SKM-1 (cell line): Measurements from ENCODE around the gene BCL11A.

Experiments used
- DNase-seq: peaks from one replicate; lab custom pipeline; 2025; ENCODE audit not compliant: unreplicated experiment; lab: John Stamatoyannopoulos, UW

BCL11A gene

GRCh38 chr2:60510713-60511112, 42.7 kb downstream of the BCL11A start:
- no peak for DNase-seq

GRCh38 chr2:60509066-60509465, 44.4 kb downstream of the BCL11A start:
- DNase-seq: no peak

GRCh38 chr2:60508339-60508917, 45.0 kb downstream of the BCL11A start:
- DNase-seq: no peak

- no peak for DNase-seq
Observed at GRCh38 chr2:60507211-60507965, 46.1 kb downstream of the BCL11A start.

GRCh38 chr2:60505880-60506260, 47.6 kb downstream of the BCL11A start:
- DNase-seq: no peak

- DNase-seq: no peak
Observed at GRCh38 chr2:60505240-60505879, 48.1 kb downstream of the BCL11A start.

- no peak for DNase-seq
Observed at GRCh38 chr2:60504049-60504448, 49.4 kb downstream of the BCL11A start.

GRCh38 chr2:60502144-60502543, 51.3 kb downstream of the BCL11A start:
- DNase-seq: no peak

GRCh38 chr2:60500861-60501260, 52.6 kb downstream of the BCL11A start:
- no peak for DNase-seq

- no peak for DNase-seq
Observed at GRCh38 chr2:60499651-60500265, 53.7 kb downstream of the BCL11A start.

- no peak for DNase-seq
Observed at GRCh38 chr2:60498816-60499429, 54.5 kb downstream of the BCL11A start.

- no peak for DNase-seq
Observed at GRCh38 chr2:60498127-60498815, 55.2 kb downstream of the BCL11A start.

GRCh38 chr2:60497500-60497899, 56.0 kb downstream of the BCL11A start:
- no peak for DNase-seq

- DNase-seq: no peak
Observed at GRCh38 chr2:60496956-60497355, 56.5 kb downstream of the BCL11A start.

- DNase-seq: no peak
Observed at GRCh38 chr2:60496475-60496874, 57.0 kb downstream of the BCL11A start.

- no peak for DNase-seq
Observed at GRCh38 chr2:60495041-60495625, 58.3 kb downstream of the BCL11A start.

GRCh38 chr2:60493804-60494387, 59.6 kb downstream of the BCL11A start:
- DNase-seq: no peak

- DNase-seq: no peak
Observed at GRCh38 chr2:60492548-60492947, 60.9 kb downstream of the BCL11A start.

GRCh38 chr2:60490848-60491247, 62.6 kb downstream of the BCL11A start:
- no peak for DNase-seq

GRCh38 chr2:60490441-60490840, 63.0 kb downstream of the BCL11A start:
- DNase-seq: no peak
